OCI-LY3 (cell line): Measurements from ENCODE around the gene PROK1.
A peak's percentile ranks its signal among the peaks of the same experiment; 100 is the strongest.

Experiments
- CTCF ChIP-seq: fragments of 200-600, 300-600 bp; sonication (generic); IDR thresholded peaks from 2 replicates; pipeline ENCODE4 v1.5.1; 2014; ENCODE audit warnings: antibody characterized with exemption, low read length, low read depth
- EZH2phosphoT487 ChIP-seq: fragments of 200-600 bp; shearing (Covaris generic); IDR thresholded peaks from 2 replicates; pipeline ENCODE4 v1.6.1; 2018; ENCODE audit warnings: antibody characterized with exemption, mixed run types, low read depth

GRCh38 chr1:110412576-110412975 is 38.4 kb upstream of the PROK1 start:
- TF ChIP-seq CTCF (peak; percentile 74), EZH2phosphoT487 (no peak)
